Measurements from ENCODE around the gene SUPT20HL1.
A peak's percentile ranks its signal among the peaks of the same experiment; 100 is the strongest.
"Not testable (repeated sequence)": the region's sequence is repeated elsewhere in the genome, so short reads cannot be mapped to it uniquely, and the experiment has no call there.

The SUPT20HL1 gene

DNA sequence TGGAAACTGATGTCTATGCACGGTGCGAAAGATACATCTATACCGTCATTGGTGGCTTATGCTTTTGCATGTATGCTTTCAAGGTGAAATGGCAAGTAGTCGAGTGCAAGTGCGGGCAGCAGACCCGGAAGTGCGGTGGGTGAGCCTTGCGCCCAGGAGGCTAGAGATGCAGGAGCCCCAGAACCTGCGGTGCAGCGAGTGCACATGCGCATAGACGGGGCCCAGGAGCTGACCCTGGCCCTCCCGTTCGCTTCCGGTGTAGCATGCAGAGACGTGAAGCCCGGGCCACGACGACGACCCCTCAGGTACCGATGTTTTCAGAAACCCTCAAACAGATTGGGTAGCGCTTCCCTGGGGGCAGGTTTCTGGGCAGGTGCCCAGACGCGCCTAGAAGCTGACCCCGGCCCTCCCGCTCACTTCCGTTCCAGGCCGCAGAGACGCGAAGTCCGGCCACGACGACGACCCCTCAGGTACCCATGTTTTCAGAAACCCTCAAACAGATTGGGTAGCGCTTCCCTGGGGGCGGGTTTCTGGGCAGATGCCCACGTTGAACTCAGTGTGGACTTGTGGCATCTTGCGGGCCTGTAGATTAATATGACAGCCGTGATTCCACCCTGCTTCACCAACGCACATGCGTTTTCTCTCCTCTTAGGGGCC lies 1.8 kb downstream of the SUPT20HL1 start:
- not testable (repeated sequence) for H3K79me2 ChIP-seq (ENCODE audit: control insufficient read depth, insufficient read depth, low read length, unreplicated experiment); H3K36me3 ChIP-seq (ENCODE audit: insufficient read depth, low read length); H3K27me3 ChIP-seq (ENCODE audit: insufficient read depth, low read length); H3K4me3 ChIP-seq (ENCODE audit: low read depth, low read length); H3K4me1 ChIP-seq (ENCODE audit: control insufficient read depth, insufficient read depth, low read length, unreplicated experiment); H3K27ac ChIP-seq (ENCODE audit: low read depth, low read length); H2AFZ ChIP-seq (ENCODE audit: low read length, unreplicated experiment)

DNA sequence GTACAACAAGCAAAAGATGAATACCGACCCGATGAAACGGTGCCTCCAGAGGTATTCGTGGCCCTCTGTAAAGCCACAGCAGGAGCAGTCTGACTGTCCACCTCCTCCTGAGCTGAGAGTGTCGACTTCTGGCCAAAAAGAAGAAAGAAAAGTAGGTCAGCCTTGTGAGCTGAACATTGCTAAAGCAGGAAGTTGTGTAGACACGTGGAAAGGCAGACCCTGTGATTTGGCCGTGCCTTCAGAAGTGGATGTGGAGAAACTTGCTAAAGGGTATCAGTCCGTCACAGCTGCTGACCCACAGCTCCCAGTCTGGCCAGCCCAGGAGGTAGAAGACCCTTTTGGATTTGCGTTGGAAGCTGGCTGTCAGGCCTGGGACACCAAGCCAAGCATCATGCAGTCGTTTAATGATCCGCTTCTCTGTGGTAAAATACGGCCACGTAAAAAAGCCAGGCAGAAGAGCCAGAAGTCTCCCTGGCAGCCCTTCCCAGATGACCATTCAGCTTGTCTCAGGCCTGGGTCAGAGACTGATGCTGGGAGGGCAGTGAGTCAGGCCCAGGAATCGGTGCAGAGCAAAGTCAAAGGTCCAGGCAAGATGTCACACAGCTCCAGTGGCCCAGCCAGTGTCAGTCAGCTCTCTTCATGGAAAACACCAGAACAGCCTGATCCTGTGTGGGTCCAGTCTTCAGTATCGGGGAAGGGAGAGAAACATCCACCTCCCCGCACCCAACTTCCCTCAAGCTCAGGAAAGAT lies 3.2 kb downstream of the SUPT20HL1 start:
- not testable (repeated sequence) for H3K4me1 ChIP-seq (ENCODE audit: control insufficient read depth, insufficient read depth, low read length, unreplicated experiment); H2AFZ ChIP-seq (ENCODE audit: low read length, unreplicated experiment); H3K36me3 ChIP-seq (ENCODE audit: insufficient read depth, low read length); H3K79me2 ChIP-seq (ENCODE audit: control insufficient read depth, insufficient read depth, low read length, unreplicated experiment); H3K4me3 ChIP-seq (ENCODE audit: low read depth, low read length); H3K27me3 ChIP-seq (ENCODE audit: insufficient read depth, low read length); H3K27ac ChIP-seq (ENCODE audit: low read depth, low read length)

DNA sequence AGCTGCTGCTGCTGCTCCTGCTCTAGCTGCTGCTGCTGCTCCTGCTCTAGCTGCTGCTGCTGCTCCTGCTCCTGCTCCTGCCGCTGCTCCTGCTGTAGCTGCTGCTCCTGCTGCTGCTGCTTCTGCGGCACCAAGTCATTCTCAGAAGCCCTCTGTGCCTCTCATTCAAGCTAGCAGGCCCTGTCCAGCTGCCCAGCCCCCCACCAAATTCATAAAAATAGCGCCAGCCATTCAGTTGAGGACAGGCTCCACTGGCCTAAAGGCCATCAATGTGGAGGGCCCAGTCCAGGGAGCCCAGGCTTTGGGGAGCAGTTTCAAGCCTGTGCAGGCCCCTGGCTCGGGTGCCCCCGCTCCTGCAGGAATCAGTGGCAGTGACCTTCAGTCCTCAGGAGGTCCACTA lies 3.9 kb downstream of the SUPT20HL1 start:
- no peaks in the 10 kb centered on the region for H3K36me3 ChIP-seq (ENCODE audit: insufficient read depth, low read length)
- H3K79me2 ChIP-seq (ENCODE audit: control insufficient read depth, insufficient read depth, low read length, unreplicated experiment): no peaks in the 10 kb centered on the region
- no peaks in the 10 kb centered on the region for H3K4me1 ChIP-seq (ENCODE audit: control insufficient read depth, insufficient read depth, low read length, unreplicated experiment)
- no peak overlapping the region for H3K4me3 ChIP-seq (ENCODE audit: low read depth, low read length)
- H2AFZ ChIP-seq (ENCODE audit: low read length, unreplicated experiment): no peak overlapping the region
- no peak overlapping the region for H3K27ac ChIP-seq (ENCODE audit: low read depth, low read length)
- no peaks in the 10 kb centered on the region for H3K27me3 ChIP-seq (ENCODE audit: insufficient read depth, low read length)

DNA sequence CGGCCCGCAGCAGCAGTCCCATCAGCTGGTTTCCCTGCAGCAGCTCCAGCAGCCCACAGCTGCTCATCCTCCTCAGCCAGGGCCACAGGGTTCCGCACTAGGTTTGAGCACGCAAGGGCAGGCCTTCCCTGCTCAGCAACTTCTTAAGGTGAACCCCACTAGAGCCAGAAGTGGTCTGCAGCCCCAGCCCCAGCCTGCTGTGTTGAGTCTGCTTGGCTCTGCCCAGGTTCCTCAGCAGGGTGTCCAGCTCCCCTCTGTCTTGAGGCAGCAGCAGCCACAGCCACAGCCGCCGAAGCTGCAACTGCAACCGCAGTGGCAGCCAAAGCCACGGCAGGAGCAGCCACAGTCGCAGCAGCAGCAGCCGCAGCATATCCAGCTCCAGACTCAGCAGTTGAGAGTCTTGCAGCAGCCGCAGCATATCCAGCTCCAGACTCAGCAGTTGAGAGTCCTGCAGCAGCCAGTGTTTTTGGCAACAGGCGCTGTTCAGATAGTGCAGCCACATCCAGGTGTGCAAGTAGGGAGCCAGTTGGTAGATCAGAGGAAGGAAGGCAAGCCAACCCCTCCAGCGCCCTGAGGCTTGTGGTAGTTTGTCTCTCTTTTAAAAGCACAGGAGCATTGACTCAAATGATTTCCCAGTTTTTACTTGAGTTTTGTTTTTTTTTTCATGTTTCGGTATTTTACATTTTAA lies 4.6 kb downstream of the SUPT20HL1 start:
- Histone ChIP-seq H3K4me3 (ENCODE audit: low read depth, low read length) (no peak overlapping the region), H3K27ac (ENCODE audit: low read depth, low read length) (no peak overlapping the region), H3K36me3 (ENCODE audit: insufficient read depth, low read length) (no peaks in the 10 kb centered on the region), H3K27me3 (ENCODE audit: insufficient read depth, low read length) (no peaks in the 10 kb centered on the region), H3K4me1 (ENCODE audit: control insufficient read depth, insufficient read depth, low read length, unreplicated experiment) (no peaks in the 10 kb centered on the region), H2AFZ (ENCODE audit: low read length, unreplicated experiment) (no peak overlapping the region), H3K79me2 (ENCODE audit: control insufficient read depth, insufficient read depth, low read length, unreplicated experiment) (no peaks in the 10 kb centered on the region)

DNA sequence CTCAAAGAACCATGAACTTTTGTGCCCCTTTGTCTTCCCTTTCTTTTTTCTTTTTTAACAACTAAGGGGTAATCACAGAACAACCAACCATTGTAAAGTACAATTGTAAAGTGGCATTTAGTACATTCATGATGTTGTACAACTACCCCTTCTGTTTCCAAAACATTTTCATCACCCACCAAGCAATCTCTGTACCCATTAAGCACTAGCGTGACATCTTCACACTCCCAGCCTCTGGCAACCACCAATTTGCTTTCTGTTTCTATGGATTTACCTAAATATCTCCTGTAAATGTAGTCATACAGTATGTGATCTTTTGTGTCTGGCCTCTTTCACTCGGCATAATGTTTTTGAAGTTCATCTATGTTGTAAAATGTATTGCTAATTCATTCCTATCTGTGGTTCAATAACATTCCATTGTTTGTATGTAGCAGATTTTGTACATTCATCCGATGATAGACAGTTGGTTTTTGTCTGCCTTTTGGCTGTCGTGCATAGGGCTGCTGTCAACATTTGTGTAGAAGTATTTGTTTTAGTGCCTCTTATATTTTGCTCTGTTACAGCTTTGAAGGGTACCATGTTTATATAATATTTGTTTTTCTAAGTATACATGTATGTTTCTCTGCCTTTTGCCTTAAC lies 6.4 kb downstream of the SUPT20HL1 start:
- H3K4me1 ChIP-seq (ENCODE audit: control insufficient read depth, insufficient read depth, low read length, unreplicated experiment); H2AFZ ChIP-seq (ENCODE audit: low read length, unreplicated experiment); H3K27me3 ChIP-seq (ENCODE audit: insufficient read depth, low read length); H3K79me2 ChIP-seq (ENCODE audit: control insufficient read depth, insufficient read depth, low read length, unreplicated experiment); H3K36me3 ChIP-seq (ENCODE audit: insufficient read depth, low read length); H3K4me3 ChIP-seq (ENCODE audit: low read depth, low read length); H3K27ac ChIP-seq (ENCODE audit: low read depth, low read length): not testable (repeated sequence)

DNA sequence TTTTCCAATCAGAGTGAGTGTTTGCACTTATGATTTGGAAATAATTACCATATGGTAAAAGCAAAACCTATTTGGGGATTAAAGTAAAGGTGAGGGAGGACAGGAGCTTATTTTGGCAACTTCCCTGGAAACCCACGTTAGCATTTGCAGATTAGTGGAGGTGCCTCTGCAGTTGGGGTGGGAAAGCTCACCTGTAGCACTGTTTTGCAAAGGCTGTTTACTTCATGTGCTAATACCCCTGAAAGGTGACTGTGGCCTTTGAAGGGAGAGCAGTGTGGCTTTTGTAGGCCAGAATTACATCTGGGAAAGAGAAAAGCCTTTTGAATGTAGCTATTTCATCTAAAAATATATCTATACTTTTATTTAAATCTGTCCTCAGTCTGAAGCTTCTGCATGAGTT lies 9.4 kb downstream of the SUPT20HL1 start:
- H2AFZ ChIP-seq (ENCODE audit: low read length, unreplicated experiment): no peak overlapping the region
- H3K79me2 ChIP-seq (ENCODE audit: control insufficient read depth, insufficient read depth, low read length, unreplicated experiment): no peaks in the 10 kb centered on the region
- no peaks in the 10 kb centered on the region for H3K27me3 ChIP-seq (ENCODE audit: insufficient read depth, low read length)
- H3K36me3 ChIP-seq (ENCODE audit: insufficient read depth, low read length): no peaks in the 10 kb centered on the region
- no peaks in the 10 kb centered on the region for H3K4me1 ChIP-seq (ENCODE audit: control insufficient read depth, insufficient read depth, low read length, unreplicated experiment)
- no peak overlapping the region for H3K27ac ChIP-seq (ENCODE audit: low read depth, low read length)
- H3K4me3 ChIP-seq (ENCODE audit: low read depth, low read length): no peak overlapping the region

DNA sequence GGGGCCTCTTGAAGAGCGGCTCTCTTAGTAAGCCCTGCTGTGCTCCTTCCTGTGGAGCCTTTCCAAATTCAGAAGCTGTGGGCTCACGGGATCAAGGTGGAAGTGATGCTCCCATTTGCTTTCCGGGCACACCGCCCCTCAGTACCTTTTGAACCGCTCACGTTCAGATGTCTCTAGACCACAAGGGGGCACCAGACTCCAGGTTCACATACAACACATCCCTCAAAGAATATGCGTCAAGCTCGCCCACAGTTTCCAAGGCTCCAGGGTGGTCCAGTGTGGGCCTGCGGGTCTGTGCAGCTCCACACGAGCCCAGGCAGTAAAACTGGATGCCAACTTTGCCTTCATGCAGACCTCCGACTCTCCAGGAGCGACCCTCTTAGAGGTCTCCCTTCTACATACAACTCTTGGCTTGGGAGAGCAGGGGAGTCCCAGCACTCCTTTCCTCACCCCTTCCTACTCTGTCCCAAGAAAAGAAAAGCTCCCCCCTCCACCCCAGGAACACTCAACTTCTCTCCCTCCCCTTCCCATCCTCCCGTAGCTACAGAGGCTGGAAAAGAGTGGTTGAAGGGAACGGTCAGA lies 11.0 kb downstream of the SUPT20HL1 start:
- Histone ChIP-seq H3K4me1 (ENCODE audit: control insufficient read depth, insufficient read depth, low read length, unreplicated experiment) (no peaks in the 10 kb centered on the region), H3K79me2 (ENCODE audit: control insufficient read depth, insufficient read depth, low read length, unreplicated experiment) (no peaks in the 10 kb centered on the region), H2AFZ (ENCODE audit: low read length, unreplicated experiment) (peak overlapping the region; percentile 88), H3K36me3 (ENCODE audit: insufficient read depth, low read length) (no peaks in the 10 kb centered on the region), H3K4me3 (ENCODE audit: low read depth, low read length) (peak overlapping the region; percentile 56), H3K27me3 (ENCODE audit: insufficient read depth, low read length) (no peaks in the 10 kb centered on the region), H3K27ac (ENCODE audit: low read depth, low read length) (no peak overlapping the region)

DNA sequence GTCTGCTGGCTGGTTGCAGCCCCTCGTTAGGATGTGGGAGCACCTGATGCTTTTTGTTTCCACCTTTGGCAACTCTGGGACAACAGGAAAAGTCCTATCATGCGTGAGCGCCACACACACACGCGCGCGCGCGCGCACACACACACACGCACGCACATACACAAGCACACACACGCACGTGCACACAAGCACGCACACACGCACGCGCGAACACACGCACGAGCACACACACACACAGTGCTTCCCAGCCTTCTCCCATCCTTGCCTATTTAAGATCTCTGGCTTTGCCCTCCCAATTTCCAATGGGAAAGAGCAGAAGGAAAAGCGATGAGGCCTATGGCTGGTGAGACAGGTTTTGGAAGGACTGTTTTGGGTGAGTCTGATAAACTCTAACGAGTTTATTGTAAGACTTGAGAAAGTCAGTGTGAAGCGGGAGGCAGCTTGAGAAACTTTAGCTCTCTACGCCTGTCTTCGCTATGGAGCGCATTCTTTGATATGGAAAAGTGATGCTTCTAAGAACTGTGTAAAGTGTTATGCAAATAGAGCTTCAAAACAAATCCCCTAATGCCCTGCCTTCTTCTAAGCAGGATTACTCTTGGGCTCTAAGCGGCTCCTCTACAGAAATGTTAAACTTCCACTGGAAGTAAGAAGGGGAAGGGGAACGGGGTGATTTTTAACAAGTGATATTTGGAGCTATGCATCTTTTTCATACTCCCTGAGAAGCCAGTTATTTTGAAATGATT lies 11.8 kb downstream of the SUPT20HL1 start:
- Histone ChIP-seq H3K79me2 (ENCODE audit: control insufficient read depth, insufficient read depth, low read length, unreplicated experiment) (no peaks in the 10 kb centered on the region), H3K36me3 (ENCODE audit: insufficient read depth, low read length) (no peaks in the 10 kb centered on the region), H2AFZ (ENCODE audit: low read length, unreplicated experiment) (no peak overlapping the region), H3K4me1 (ENCODE audit: control insufficient read depth, insufficient read depth, low read length, unreplicated experiment) (no peaks in the 10 kb centered on the region), H3K27me3 (ENCODE audit: insufficient read depth, low read length) (no peaks in the 10 kb centered on the region), H3K27ac (ENCODE audit: low read depth, low read length) (no peak overlapping the region), H3K4me3 (ENCODE audit: low read depth, low read length) (no peak overlapping the region)

DNA sequence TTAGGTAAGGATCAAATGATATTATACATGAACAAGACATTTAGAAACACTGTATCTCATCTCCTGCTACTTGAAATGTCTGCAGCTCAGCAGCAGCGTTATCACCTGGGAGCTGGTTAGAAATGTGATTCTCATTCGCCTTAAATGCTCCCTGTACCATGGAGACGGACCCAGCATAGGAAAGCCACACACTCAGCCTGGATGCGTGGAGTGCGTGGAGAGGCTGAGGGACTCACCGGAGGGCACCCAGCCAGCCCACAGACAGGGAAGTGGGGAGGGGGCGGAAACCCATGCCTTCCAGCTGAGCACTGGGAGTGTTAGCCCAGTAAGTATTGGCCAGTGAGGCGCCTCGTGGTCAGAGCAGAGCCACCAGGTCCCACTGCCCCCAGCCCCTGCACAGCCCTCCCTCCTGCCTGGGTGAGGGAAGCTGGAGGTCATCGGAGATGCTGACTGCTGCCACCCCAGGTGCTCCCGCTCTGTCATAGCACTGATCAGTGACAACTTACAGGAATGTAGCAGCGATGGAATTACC lies 15.2 kb downstream of the SUPT20HL1 start:
- Histone ChIP-seq H3K27ac (ENCODE audit: low read depth, low read length) (no peak overlapping the region), H3K4me3 (ENCODE audit: low read depth, low read length) (no peak overlapping the region), H2AFZ (ENCODE audit: low read length, unreplicated experiment) (no peak overlapping the region), H3K36me3 (ENCODE audit: insufficient read depth, low read length) (no peaks in the 10 kb centered on the region), H3K27me3 (ENCODE audit: insufficient read depth, low read length) (no peaks in the 10 kb centered on the region), H3K4me1 (ENCODE audit: control insufficient read depth, insufficient read depth, low read length, unreplicated experiment) (no peaks in the 10 kb centered on the region), H3K79me2 (ENCODE audit: control insufficient read depth, insufficient read depth, low read length, unreplicated experiment) (no peaks in the 10 kb centered on the region)

DNA sequence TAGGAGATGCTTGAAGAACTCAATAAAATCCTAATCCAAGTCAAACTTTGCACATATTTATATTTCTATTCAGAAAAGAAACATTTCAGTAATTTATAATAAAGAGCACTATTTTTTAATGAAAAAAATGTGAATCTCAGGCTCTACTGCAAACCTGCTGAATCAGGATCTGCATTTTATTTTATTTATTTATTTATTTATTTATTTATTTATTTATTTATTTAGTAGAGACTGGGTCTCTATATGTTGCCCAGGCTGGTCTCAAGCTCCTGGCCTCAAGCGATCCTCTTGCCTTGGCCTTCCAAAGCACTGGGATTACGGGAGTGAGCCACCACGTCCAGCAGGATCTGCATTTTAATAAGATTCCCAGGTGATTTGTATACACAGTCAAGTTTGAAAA lies 16.0 kb downstream of the SUPT20HL1 start:
- Histone ChIP-seq H3K27ac (ENCODE audit: low read depth, low read length) (no peak overlapping the region), H2AFZ (ENCODE audit: low read length, unreplicated experiment) (no peak overlapping the region), H3K79me2 (ENCODE audit: control insufficient read depth, insufficient read depth, low read length, unreplicated experiment) (no peaks in the 10 kb centered on the region), H3K27me3 (ENCODE audit: insufficient read depth, low read length) (no peaks in the 10 kb centered on the region), H3K4me3 (ENCODE audit: low read depth, low read length) (no peak overlapping the region), H3K36me3 (ENCODE audit: insufficient read depth, low read length) (no peaks in the 10 kb centered on the region), H3K4me1 (ENCODE audit: control insufficient read depth, insufficient read depth, low read length, unreplicated experiment) (no peaks in the 10 kb centered on the region)

All from ACC112 (cell line).